ENCODE data around the gene UBE2G2. TPM values are rescaled to one million over a fixed set of nuclear protein-coding genes. Genes with fewer than 3 reads are reported as not detected.

Gene UBE2G2
- total RNA-seq, 1 experiment from 2014 or later: 117 TPM

GRCh38 chr21:44738621-44739020 is 63.0 kb downstream of the UBE2G2 start (continued):
- TF ChIP-seq STAT6 (CRISPR knock-in tag; conservative IDR thresholded peaks at IDR 0.05; ENCODE audit: low read depth) (no peak), CREB1 (CRISPR knock-in tag; IDR thresholded peaks at IDR 0.05) (no peak), JAZF1 (CRISPR knock-in tag; IDR thresholded peaks at IDR 0.05) (no peak), MAX (CRISPR knock-in tag; IDR thresholded peaks at IDR 0.05) (no peak), ARID4B (CRISPR knock-in tag; IDR thresholded peaks at IDR 0.05; ENCODE audit: borderline replicate concordance) (no peak), MLX (CRISPR knock-in tag; IDR thresholded peaks at IDR 0.05) (no peak)

- peaks cover 25% of the 10 kb centered on the region for H3K4me1 Mint-ChIP-seq
- POLR2A ChIA-PET: no interaction called here
- no peak for TF ChIP-seq ZNF416 (CRISPR knock-in tag; IDR thresholded peaks at IDR 0.05)
- no peak for TF ChIP-seq FOXJ3 (CRISPR knock-in tag; IDR thresholded peaks at IDR 0.05; ENCODE audit: borderline replicate concordance)
- TF ChIP-seq GABPB1 (CRISPR knock-in tag; IDR thresholded peaks at IDR 0.05): no peak
- no peak for TF ChIP-seq NR3C1 (CRISPR knock-in tag; conservative IDR thresholded peaks at IDR 0.05; ENCODE audit: low read depth)
- no peak for TF ChIP-seq ZNF232 (CRISPR knock-in tag; IDR thresholded peaks at IDR 0.05)
- no peak for TF ChIP-seq IRF2 (CRISPR knock-in tag; IDR thresholded peaks at IDR 0.05; ENCODE audit: borderline replicate concordance, low read depth)
- no peak for TF ChIP-seq GTF2I (CRISPR knock-in tag; conservative IDR thresholded peaks at IDR 0.05)
- TF ChIP-seq OVOL2 (CRISPR knock-in tag; IDR thresholded peaks at IDR 0.05; ENCODE audit: borderline replicate concordance): no peak
- no peak for TF ChIP-seq ZNF532 (CRISPR knock-in tag; IDR thresholded peaks at IDR 0.05; ENCODE audit: borderline replicate concordance)
- TF ChIP-seq TEAD4 (CRISPR knock-in tag; IDR thresholded peaks at IDR 0.05): no peak
- no peak for TF ChIP-seq HMGA2 (CRISPR knock-in tag; IDR thresholded peaks at IDR 0.05)
- TF ChIP-seq JUN (CRISPR knock-in tag; IDR thresholded peaks at IDR 0.05): no peak
- no peak for TF ChIP-seq ATF2 (CRISPR knock-in tag; IDR thresholded peaks at IDR 0.05; ENCODE audit: borderline replicate concordance, low read depth)
- TF ChIP-seq ESRRA (CRISPR knock-in tag; IDR thresholded peaks at IDR 0.05; ENCODE audit: borderline replicate concordance): no peak
- TF ChIP-seq FOXP4 (CRISPR knock-in tag; IDR thresholded peaks at IDR 0.05): no peak
Observed at GRCh38 chr21:44737706-44738354, 63.8 kb downstream of the UBE2G2 start.

More at GRCh38 chr21:44737706-44738354, 63.8 kb downstream of the UBE2G2 start:
- CTCF ChIA-PET: no interaction called here
- Mint-ChIP-seq H3K27me3 (ENCODE audit: low read depth) (peaks cover 22% of the 10 kb centered on the region), H3K4me3 (no peak overlapping the region), H3K36me3 (peaks cover 53% of the 10 kb centered on the region), H3K9me3 (peaks cover 56% of the 10 kb centered on the region), H3K27ac (no peak overlapping the region)
- ATAC-seq: no peak
- DNase-seq (ENCODE audit: low spot score): no peak
